Mesothelial cell of epicardium (in vitro differentiated cells): Measurements from ENCODE around the gene KIF4A. TPM values are rescaled to one million over a fixed set of nuclear protein-coding genes. Genes with fewer than 3 reads are reported as not detected.

Source experiments
- DNase-seq, 2 experiments: peaks; one replicate each; pipeline ENCODE4 v3.0.0; 2021; ENCODE audit warnings: low spot score in 2 of 2; ENCODE audit not compliant: unreplicated experiment in 2 of 2
- H3K27ac Mint-ChIP-seq: 2 replicates; pipeline ENCODE4 v1.8.0; 2021; ENCODE audit warnings: mixed read lengths
- H3K27me3 Mint-ChIP-seq: 2 replicates; pipeline ENCODE4 v1.8.0; 2021; ENCODE audit warnings: low read depth, mixed read lengths
- H3K36me3 Mint-ChIP-seq: 2 replicates; pipeline ENCODE4 v1.8.0; 2021; ENCODE audit warnings: mixed read lengths
- H3K4me1 Mint-ChIP-seq: 2 replicates; pipeline ENCODE4 v1.8.0; 2021; ENCODE audit warnings: mixed read lengths
- H3K4me3 Mint-ChIP-seq: 2 replicates; pipeline ENCODE4 v1.8.0; 2021; ENCODE audit warnings: mild to moderate bottlenecking, moderate library complexity, mixed read lengths
- H3K9me3 Mint-ChIP-seq: 2 replicates; pipeline ENCODE4 v1.8.0; 2021; ENCODE audit warnings: mixed read lengths
- CTCF ChIP-seq: fragments of 200-600 bp; sonication (generic); IDR thresholded peaks from one replicate; pipeline ENCODE4 v1.5.0; 2021; ENCODE audit warnings: antibody characterized with exemption; ENCODE audit not compliant: unreplicated experiment
- total RNA-seq: library from RNA; stranded (reverse); gene quantifications from 3 replicates; pipeline ENCODE4 v1.2.1, GENCODE V29; 2021

The KIF4A gene
- total RNA-seq, 1 donor from 2014 or later, result 12.2 TPM

- peaks cover 23% of the 10 kb centered on the region for H3K9me3 Mint-ChIP-seq
- TF ChIP-seq CTCF, result no peak
- H3K27ac Mint-ChIP-seq, result no peak overlapping the region
- peaks cover 16% of the 10 kb centered on the region for H3K4me1 Mint-ChIP-seq
- no peak for DNase-seq
- H3K27me3 Mint-ChIP-seq, result no peaks in the 10 kb centered on the region
- H3K4me3 Mint-ChIP-seq, result no peak overlapping the region
- peaks cover 1% of the 10 kb centered on the region for H3K36me3 Mint-ChIP-seq
Observed at GRCh38 chrX:70331161-70331560, 41.3 kb downstream of the KIF4A start.

- TF ChIP-seq CTCF, result no peak
- Mint-ChIP-seq H3K4me1 (peaks cover 2% of the 10 kb centered on the region), H3K27ac (no peak overlapping the region)
Observed at GRCh38 chrX:70332600-70332999, 42.7 kb downstream of the KIF4A start.

GRCh38 chrX:70336767-70337166 lies 46.9 kb downstream of the KIF4A start:
- Mint-ChIP-seq H3K4me1 (no peaks in the 10 kb centered on the region), H3K27me3 (no peaks in the 10 kb centered on the region), H3K27ac (no peak overlapping the region), H3K36me3 (peaks cover 3% of the 10 kb centered on the region), H3K4me3 (no peak overlapping the region), H3K9me3 (peaks cover 16% of the 10 kb centered on the region)
- DNase-seq, result no peak
- TF ChIP-seq CTCF, result no peak

More at GRCh38 chrX:70332600-70332999, 42.7 kb downstream of the KIF4A start:
- no peak for DNase-seq
- Mint-ChIP-seq H3K9me3 (peaks cover 19% of the 10 kb centered on the region), H3K4me3 (no peak overlapping the region), H3K36me3 (peaks cover 1% of the 10 kb centered on the region), H3K27me3 (no peaks in the 10 kb centered on the region)

- no peak for TF ChIP-seq CTCF
- DNase-seq, result no peak
- no peak overlapping the region for H3K4me3 Mint-ChIP-seq
- peaks cover 3% of the 10 kb centered on the region for H3K36me3 Mint-ChIP-seq
- H3K4me1 Mint-ChIP-seq, result no peaks in the 10 kb centered on the region
- H3K27ac Mint-ChIP-seq, result no peak overlapping the region
- H3K27me3 Mint-ChIP-seq, result no peaks in the 10 kb centered on the region
- peaks cover 14% of the 10 kb centered on the region for H3K9me3 Mint-ChIP-seq
Observed at GRCh38 chrX:70338290-70338689, 48.4 kb downstream of the KIF4A start.

GRCh38 chrX:70343435-70343834 lies 53.5 kb downstream of the KIF4A start:
- H3K27ac Mint-ChIP-seq, result no peak overlapping the region
- no peak for TF ChIP-seq CTCF

More at GRCh38 chrX:70343435-70343834, 53.5 kb downstream of the KIF4A start:
- Mint-ChIP-seq H3K4me3 (no peak overlapping the region), H3K27me3 (no peaks in the 10 kb centered on the region), H3K9me3 (peaks cover 20% of the 10 kb centered on the region), H3K4me1 (no peaks in the 10 kb centered on the region), H3K36me3 (peaks cover 10% of the 10 kb centered on the region)
- no peak for DNase-seq
